AG10803 (cell line): ENCODE results near the gene PRRT4.
A peak's percentile ranks its signal among the peaks of the same experiment; 100 is the strongest.

Experiments
- DNase-seq: peaks from one replicate; pipeline ENCODE4 v3.0.0; 2010; ENCODE audit warnings: low read depth
- H3K4me3 ChIP-seq: 2 replicates; pipeline ENCODE4 v1.5.1; 2011; ENCODE audit warnings: mild to moderate bottlenecking, low read length, control low read depth
- CTCF ChIP-seq: conservative IDR thresholded peaks from 2 replicates; pipeline ENCODE4 v1.5.1; 2011; ENCODE audit warnings: mild to moderate bottlenecking, low read length, control low read depth, inconsistent platforms

PRRT4 gene

GRCh38 chr7:128359939-128360338 lies 1.6 kb downstream of the PRRT4 start:
- no peak overlapping the region for H3K4me3 ChIP-seq
- no peak for DNase-seq
- TF ChIP-seq CTCF = no peak

GRCh38 chr7:128359336-128359735 lies 2.2 kb downstream of the PRRT4 start:
- H3K4me3 ChIP-seq = no peak overlapping the region
- no peak for TF ChIP-seq CTCF
- no peak for DNase-seq

- no peak overlapping the region for H3K4me3 ChIP-seq
- no peak for TF ChIP-seq CTCF
These were observed 3.3 kb downstream of the PRRT4 start for GRCh38 chr7:128358233-128358632.

GRCh38 chr7:128357217-128357613 lies 4.3 kb downstream of the PRRT4 start:
- no peak overlapping the region for H3K4me3 ChIP-seq
- DNase-seq = no peak
- no peak for TF ChIP-seq CTCF

More at GRCh38 chr7:128358233-128358632, 3.3 kb downstream of the PRRT4 start:
- DNase-seq = peak; percentile 18

GRCh38 chr7:128356546-128357216 lies 4.8 kb downstream of the PRRT4 start:
- no peak for DNase-seq
- TF ChIP-seq CTCF = no peak
- H3K4me3 ChIP-seq = no peak overlapping the region

GRCh38 chr7:128353610-128354009 lies 7.9 kb downstream of the PRRT4 start:
- TF ChIP-seq CTCF = no peak
- no peak for DNase-seq

GRCh38 chr7:128353189-128353588 lies 8.3 kb downstream of the PRRT4 start:
- H3K4me3 ChIP-seq = no peak overlapping the region
- TF ChIP-seq CTCF = no peak
- DNase-seq = no peak

More at GRCh38 chr7:128353610-128354009, 7.9 kb downstream of the PRRT4 start:
- H3K4me3 ChIP-seq = no peak overlapping the region
